NCI-H2196 (cell line): ENCODE data around the gene TRIM2.

Experiments used
- DNase-seq: peaks from one replicate; lab custom pipeline; 2025; ENCODE audit not compliant: unreplicated experiment; lab: John Stamatoyannopoulos, UW

TRIM2 gene

DNA sequence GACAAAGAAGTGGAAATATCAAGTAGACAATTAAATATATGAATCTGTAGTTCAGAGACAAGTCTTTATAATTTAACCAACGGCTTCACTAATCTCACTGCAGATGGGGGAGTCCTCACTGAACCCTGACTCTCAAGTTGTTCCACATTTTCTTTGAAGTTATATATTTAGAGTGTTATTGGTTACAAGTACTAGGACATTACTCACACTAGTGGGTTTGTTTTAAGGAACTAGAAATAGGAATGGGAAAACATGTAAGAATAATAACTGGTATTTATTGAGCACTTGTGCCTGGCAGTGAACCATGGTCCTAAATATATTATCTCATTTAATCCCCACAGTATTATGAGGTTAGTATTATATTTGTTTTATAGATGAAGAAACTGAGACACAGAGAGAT, 162.2 kb downstream of the TRIM2 start:
- no peak for DNase-seq

DNA sequence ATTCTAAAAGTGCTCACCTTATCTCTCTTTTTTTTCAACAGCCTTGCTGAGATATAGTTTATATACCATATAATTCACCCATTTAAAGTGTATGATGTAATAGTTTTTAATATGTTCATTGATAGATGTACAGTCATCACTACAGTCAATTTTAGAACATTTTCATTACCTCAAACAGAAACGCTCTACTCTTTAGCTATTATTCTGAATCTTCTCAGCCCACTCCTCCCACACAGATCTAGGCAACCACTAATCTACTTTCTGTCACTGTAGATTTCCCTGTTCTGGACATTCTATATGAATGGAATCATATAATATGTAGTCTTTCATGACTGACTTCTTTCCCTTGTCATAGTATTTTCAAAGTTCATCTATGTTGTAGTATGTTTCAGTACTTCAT, 162.8 kb downstream of the TRIM2 start:
- no peak for DNase-seq

DNA sequence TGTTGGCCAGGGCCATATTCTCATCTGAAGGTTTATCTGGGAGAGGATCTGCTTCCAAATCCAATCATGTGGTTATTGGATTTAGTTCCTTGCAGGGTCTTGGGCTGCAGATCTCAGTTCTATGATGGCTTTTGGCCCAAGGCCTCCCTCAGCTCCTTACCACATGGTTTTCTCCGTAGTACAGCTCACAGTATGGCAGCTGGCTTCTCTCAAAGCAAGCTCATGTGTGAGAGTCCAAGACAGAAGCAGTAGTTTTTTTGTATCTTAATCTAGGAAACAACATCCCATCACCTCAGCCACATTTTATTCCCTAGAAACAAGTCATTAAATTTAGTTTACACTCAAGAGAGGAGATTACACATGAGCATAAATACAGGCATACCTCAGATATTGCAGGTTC, 164.8 kb downstream of the TRIM2 start:
- no peak for DNase-seq

DNA sequence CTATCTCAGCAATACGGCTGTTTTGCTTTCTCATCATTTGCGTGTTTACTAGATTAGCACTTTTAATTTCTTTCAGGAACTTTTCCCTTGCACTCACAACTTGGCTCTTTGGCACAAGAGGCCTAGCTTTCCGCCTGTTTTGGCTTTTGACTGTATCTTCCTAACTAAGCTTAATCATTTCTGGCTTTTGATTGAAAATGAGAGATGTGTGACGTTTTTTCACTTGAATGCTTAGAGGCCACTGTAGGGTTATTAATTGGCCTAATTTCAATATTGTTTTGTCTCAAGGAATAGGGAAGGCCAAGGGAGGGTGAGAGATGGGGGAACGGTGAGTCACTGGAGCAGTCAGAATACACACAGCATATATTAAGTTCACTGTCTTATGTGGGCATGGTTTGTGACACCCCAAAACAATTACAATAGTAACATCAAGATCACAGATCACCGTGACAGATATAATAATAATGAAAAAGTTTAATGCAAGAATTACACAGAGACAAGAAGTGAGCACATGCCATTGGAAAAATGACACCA, 167.5 kb downstream of the TRIM2 start:
- no peak for DNase-seq

DNA sequence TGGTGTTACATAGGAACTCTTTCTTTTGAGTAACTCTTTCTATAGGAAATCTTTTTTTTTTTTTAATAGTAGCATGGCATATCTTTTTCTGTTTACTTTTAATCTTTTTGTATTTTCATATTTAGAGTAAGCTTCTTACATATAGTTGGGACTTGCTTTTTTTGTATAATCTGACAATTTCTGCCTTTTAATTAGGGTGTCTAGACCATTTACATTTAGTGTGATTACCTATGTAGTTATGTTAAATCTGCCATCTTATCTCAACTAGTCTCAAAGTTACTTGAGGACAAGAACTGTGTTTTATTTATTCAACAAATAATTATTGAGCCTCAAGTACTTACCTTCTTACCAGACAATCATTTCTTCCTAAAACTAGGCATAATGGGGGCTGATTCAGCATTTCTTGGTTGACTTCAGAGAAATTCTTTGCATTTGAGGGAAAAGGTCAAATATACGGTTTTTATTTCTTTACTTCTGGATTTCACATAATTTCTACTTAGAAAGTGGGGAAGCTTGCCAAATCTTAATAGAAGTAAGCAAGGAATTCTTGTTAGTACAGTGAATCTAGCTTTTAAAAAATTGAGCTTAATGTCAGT, 168.8 kb downstream of the TRIM2 start:
- DNase-seq, result no peak

DNA sequence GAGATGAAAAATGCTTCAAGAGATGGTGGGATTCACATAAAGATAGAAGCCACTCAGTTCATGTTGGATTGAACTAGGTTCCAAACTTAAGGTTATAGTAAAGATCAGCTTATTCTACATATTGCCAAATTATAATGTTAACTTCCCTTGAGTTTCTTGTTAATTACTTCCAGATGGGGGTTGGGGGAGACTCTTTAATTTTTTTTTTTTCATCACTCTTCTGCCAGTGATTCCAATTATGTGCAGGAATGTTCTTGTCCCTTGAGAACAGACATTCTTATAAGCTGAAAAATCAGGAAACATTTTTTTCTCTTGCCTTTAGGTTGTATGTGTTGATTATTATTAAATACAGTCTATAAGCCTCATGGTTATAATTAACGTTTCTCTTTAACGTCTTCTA, 170.2 kb downstream of the TRIM2 start:
- no peak for DNase-seq

DNA sequence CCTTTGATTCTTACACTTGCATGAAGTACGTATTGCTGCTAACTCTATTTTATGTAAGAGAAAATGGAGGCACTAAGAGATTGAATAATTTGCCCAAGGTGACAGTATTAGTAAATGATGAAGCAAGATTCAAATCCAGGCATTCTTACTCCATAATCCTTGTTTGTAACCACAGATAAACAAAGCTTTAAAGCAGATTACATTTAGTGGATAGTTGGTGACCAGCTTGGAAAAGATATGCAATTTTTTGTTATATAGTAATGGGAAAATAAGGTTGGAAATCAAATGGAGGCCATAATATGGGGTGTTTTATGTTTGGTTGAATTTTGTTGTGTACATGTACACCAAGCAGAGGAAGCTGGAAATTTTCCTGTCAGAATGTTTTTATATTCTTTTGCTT, 171.1 kb downstream of the TRIM2 start:
- DNase-seq, result no peak

DNA sequence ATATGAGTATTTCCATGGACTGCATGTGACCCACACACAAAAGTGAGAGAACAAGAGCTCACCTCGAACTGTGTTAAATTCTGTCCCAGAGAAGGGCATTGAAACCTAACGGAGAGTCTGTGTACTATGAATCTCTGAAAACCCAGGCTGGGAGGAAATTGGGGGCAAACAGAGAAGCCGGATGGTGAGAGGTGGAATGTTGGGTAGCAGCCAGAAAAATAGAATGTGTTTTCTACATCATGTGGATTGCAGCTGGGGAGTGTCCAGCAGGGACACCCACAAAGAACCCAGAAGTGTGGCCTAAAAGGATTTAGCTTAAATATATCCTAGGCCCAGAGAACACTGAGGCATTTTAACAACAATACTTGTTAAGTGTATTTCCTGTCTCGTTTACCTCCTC, 178.9 kb downstream of the TRIM2 start:
- no peak for DNase-seq

DNA sequence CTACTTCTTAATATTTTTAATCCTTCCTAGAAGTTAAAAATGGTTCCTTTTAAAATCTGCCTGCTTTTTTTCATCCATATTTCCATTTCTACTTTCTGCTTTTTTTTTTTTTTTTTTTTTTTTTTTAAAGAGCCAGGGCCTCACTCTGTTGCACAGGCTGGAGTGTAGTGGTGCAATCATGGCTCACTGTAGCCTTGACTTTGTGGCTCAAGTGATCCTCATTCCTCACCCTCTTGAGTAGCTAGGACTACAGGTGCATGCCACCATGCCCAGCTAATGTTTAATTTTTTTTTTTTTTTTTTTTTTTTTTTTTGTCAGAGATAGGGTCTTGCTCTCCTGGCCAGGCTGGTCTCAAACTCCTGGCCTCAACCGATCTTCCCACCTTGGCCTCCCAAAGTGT, 179.9 kb downstream of the TRIM2 start:
- DNase-seq, result no peak

DNA sequence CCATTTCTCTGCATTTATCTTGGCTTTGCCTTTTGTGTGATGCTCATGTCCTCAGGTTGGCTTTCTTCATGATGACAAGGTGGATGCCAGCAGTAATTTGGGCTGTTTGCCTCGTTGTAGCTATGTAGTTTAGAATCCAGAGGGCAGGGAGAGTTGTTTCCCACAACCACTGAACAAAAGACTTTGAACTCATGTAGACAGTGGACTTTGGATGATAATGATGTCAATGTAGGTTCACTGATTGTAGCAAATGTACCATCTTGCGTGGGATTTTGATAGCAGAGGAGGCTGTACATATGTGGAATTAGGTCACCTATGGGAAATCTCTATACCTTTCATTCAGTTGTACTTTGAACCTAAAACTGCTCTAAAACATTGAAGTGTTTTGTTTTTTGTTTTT, 181.5 kb downstream of the TRIM2 start:
- DNase-seq, result no peak

DNA sequence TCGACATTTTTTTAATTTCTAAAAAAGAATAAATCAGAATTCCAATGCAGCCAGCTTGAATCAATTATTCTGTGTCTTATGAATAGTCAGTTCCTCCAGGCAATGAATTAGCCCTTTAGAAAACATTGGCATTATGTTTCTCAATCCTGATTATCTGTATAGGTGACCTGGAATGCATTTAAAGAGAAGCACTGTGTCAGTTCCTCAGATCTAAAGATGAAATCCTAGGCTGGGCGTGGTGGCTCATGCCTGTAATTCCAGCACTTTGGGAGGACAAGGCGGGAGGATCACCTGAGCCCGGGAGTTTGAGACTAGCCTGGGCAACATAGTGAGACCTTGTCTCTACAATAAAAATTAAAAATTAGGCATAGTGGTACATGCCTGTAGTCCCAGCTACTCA, 183.7 kb downstream of the TRIM2 start:
- no peak for DNase-seq
